ENCODE measurements around the gene C19orf12. TPM values are rescaled to one million over a fixed set of nuclear protein-coding genes. Genes with fewer than 3 reads are reported as not detected.

Gene C19orf12
- total and polyA plus RNA-seq, 2 of the 4 experiments (the other 2 are of a cell fraction): 16.3 to 24.0 TPM

DNA sequence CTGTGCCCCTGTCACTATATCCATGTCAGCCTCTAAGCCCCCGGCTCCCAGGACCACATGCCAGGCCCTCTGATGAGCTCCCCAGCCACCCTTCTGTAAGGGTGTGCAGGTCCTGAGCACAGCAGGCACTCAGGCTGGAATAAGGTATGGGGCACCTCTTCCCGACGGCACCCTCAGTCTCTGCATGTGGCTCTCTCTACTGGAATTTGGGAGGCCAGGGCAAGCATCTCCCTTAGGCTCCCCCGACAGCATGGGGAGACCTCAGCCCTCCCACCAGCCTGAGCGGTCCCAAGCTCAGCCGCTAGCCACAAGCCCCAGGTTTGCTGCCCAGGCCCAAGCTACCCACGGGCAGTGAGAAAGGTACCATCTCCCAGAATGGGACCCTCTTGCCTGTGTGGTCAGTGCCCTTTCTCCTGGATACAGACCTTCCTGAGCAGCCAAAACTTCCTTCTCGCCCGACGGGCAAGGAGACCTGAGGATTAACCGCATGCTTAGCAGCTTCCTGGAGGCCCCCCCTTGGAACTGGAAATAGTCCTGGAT lies 22.5 kb upstream of the C19orf12 start:
- H4K5ac ChIP-seq (ENCODE audit: low read depth, low read length): no peak overlapping the region
- no peak for DNase-seq
- H2AK5ac ChIP-seq (ENCODE audit: low read depth, low read length): no peak overlapping the region
- H4K91ac ChIP-seq (ENCODE audit: insufficient read depth, low read depth, low read length): no peak overlapping the region
- H3K4ac ChIP-seq (ENCODE audit: low read depth, low read length): no peak overlapping the region
- dilution Hi-C loops (cut with HindIII; ENCODE audit: low sequenced_read_pairs, unreplicated experiment) (no loop called here), in situ Hi-C loops (cut with MboI; ENCODE audit: low sequenced_read_pairs) (no loop called here), intact Hi-C loops (cut with micrococcal nuclease) (no loop called here)
- ATAC-seq (ENCODE audit: low read depth): no peak
- no peak overlapping the region for H3K14ac ChIP-seq (replicated peaks; ENCODE audit: low read depth, low read length)
- TF ChIP-seq MAFK (IDR thresholded peaks at IDR 0.05; ENCODE audit: low read depth, low read length) (no peak), POLR2A (IDR thresholded peaks at IDR 0.05; ENCODE audit: low read depth, low read length) (no peak), RFX5 (IDR thresholded peaks at IDR 0.05; ENCODE audit: low read depth, low read length) (no peak), SMC3 (IDR thresholded peaks at IDR 0.05; ENCODE audit: low read depth, low read length) (no peak), FOS (IDR thresholded peaks at IDR 0.05; ENCODE audit: low read depth, low read length) (no peak), MXI1 (IDR thresholded peaks at IDR 0.05; ENCODE audit: borderline replicate concordance, low read depth, low read length) (no peak), NFE2L2 (IDR thresholded peaks at IDR 0.05; ENCODE audit: low read depth, low read length) (no peak), RAD21 (IDR thresholded peaks at IDR 0.05; ENCODE audit: low read length) (no peak), CEBPB (IDR thresholded peaks at IDR 0.05; ENCODE audit: low read depth, low read length) (no peak), RCOR1 (IDR thresholded peaks at IDR 0.05; ENCODE audit: insufficient replicate concordance, low read length) (no peak), BHLHE40 (IDR thresholded peaks at IDR 0.05; ENCODE audit: low read depth, low read length) (no peak), CHD1 (IDR thresholded peaks at IDR 0.05; ENCODE audit: low read depth, low read length) (no peak), MAZ (IDR thresholded peaks at IDR 0.05; ENCODE audit: borderline replicate concordance, low read depth, low read length) (no peak)
- TF ChIP-seq, protein P1, sequence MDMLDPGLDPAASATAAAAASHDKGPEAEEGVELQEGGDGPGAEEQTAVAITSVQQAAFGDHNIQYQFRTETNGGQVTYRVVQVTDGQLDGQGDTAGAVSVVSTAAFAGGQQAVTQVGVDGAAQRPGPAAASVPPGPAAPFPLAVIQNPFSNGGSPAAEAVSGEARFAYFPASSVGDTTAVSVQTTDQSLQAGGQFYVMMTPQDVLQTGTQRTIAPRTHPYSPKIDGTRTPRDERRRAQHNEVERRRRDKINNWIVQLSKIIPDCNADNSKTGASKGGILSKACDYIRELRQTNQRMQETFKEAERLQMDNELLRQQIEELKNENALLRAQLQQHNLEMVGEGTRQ (IDR thresholded peaks at IDR 0.05; ENCODE audit: low read depth, low read length): no peak
- TF ChIP-seq, protein P2, sequence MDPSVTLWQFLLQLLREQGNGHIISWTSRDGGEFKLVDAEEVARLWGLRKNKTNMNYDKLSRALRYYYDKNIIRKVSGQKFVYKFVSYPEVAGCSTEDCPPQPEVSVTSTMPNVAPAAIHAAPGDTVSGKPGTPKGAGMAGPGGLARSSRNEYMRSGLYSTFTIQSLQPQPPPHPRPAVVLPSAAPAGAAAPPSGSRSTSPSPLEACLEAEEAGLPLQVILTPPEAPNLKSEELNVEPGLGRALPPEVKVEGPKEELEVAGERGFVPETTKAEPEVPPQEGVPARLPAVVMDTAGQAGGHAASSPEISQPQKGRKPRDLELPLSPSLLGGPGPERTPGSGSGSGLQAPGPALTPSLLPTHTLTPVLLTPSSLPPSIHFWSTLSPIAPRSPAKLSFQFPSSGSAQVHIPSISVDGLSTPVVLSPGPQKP (IDR thresholded peaks at IDR 0.05; ENCODE audit: borderline replicate concordance, low read depth, low read length): no peak
- TF ChIP-seq, protein P3, sequence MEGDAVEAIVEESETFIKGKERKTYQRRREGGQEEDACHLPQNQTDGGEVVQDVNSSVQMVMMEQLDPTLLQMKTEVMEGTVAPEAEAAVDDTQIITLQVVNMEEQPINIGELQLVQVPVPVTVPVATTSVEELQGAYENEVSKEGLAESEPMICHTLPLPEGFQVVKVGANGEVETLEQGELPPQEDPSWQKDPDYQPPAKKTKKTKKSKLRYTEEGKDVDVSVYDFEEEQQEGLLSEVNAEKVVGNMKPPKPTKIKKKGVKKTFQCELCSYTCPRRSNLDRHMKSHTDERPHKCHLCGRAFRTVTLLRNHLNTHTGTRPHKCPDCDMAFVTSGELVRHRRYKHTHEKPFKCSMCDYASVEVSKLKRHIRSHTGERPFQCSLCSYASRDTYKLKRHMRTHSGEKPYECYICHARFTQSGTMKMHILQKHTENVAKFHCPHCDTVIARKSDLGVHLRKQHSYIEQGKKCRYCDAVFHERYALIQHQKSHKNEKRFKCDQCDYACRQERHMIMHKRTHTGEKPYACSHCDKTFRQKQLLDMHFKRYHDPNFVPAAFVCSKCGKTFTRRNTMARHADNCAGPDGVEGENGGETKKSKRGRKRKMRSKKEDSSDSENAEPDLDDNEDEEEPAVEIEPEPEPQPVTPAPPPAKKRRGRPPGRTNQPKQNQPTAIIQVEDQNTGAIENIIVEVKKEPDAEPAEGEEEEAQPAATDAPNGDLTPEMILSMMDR (conservative IDR thresholded peaks at IDR 0.05; ENCODE audit: low read depth, low read length): no peak
- no peak overlapping the region for H4K8ac ChIP-seq (ENCODE audit: low read depth in 2 of 2, low read length in 2 of 2)
- no peaks in the 10 kb centered on the region for H3K9me3 ChIP-seq (ENCODE audit: control insufficient read depth, insufficient read depth, low read length)
- H2BK20ac ChIP-seq (ENCODE audit: low read depth, low read length): no peak overlapping the region
- BruUV-seq (replicated peaks): no TSS peak
- no peaks in the 10 kb centered on the region for H3K36me3 ChIP-seq (ENCODE audit: control insufficient read depth, insufficient read depth, low read length)
- no peak overlapping the region for H3K23ac ChIP-seq (ENCODE audit: low read depth, low read length)
- WGBS, 2 experiments (ENCODE audit: extremely low coverage in 2 of 2, insufficient read length in 1 of 2): 89% methylated on average over 4 of the region's 11 CpGs; no CpG with 5 or more reads in 1 of the 2 experiments
- no peak overlapping the region for H3K18ac ChIP-seq (ENCODE audit: low read depth, low read length)
- H2AFZ ChIP-seq (replicated peaks; ENCODE audit: low read length, poor library complexity): no peak overlapping the region
- H2BK15ac ChIP-seq (ENCODE audit: low read depth, low read length): no peak overlapping the region
- ChIA-PET POLR2A (ENCODE audit: unreplicated experiment) (no interaction called here), CTCF (no interaction called here)
- no peak overlapping the region for H3K9ac ChIP-seq (ENCODE audit: low read depth, low read length)
- H3K79me1 ChIP-seq (ENCODE audit: low read depth in 1 of 2, low read length in 2 of 2): no peaks in the 10 kb centered on the region
- no peaks in the 10 kb centered on the region for H4K20me1 ChIP-seq (ENCODE audit: insufficient read depth, low read length)
- H3K56ac ChIP-seq (ENCODE audit: extremely low read depth, insufficient read depth, low read length): no peak overlapping the region
- H2AK9ac ChIP-seq (replicated peaks; ENCODE audit: low read depth, low read length, poor library complexity): no peak overlapping the region
- H3K4me2 ChIP-seq (ENCODE audit: low read depth, low read length): no peak overlapping the region
- H3K27ac ChIP-seq (ENCODE audit: insufficient read depth, low read length): no peak overlapping the region
- H3K4me1 ChIP-seq (ENCODE audit: control insufficient read depth, insufficient read depth, low read length): no peaks in the 10 kb centered on the region
- no peak overlapping the region for H2BK120ac ChIP-seq (ENCODE audit: low read depth, low read length)
- peaks cover 8% of the 10 kb centered on the region; the same call in 1 of the 2 replicates for H3K27me3 ChIP-seq (ENCODE audit: control insufficient read depth, insufficient read depth, low read length)
- H3K9me1 ChIP-seq (ENCODE audit: insufficient read depth, low read length): no peaks in the 10 kb centered on the region
- H3K4me3 ChIP-seq (ENCODE audit: insufficient read depth, low read depth, low read length): no peak overlapping the region
- H2BK5ac ChIP-seq (ENCODE audit: low read depth, low read length, poor library complexity, severe bottlenecking): no peak overlapping the region
